A673 (cell line): ENCODE measurements around the gene DMD.

Source experiments
- CTCF ChIP-seq: fragments of 300-800, 200-600 bp; sonication (generic); conservative IDR thresholded peaks from 2 replicates; pipeline ENCODE4 v1.5.1; 2017; ENCODE audit warnings: low read depth, mild to moderate bottlenecking, antibody characterized with exemption, low read length, moderate library complexity, mixed read lengths
- EZH2 ChIP-seq: fragments of 200-600 bp; sonication (generic); IDR thresholded peaks from 2 replicates; pipeline ENCODE4 v1.6.1; 2017; ENCODE audit warnings: borderline replicate concordance, low read depth, mild to moderate bottlenecking, mixed read lengths, antibody characterized with exemption, low read length; ENCODE audit not compliant: poor library complexity, severe bottlenecking

DNA sequence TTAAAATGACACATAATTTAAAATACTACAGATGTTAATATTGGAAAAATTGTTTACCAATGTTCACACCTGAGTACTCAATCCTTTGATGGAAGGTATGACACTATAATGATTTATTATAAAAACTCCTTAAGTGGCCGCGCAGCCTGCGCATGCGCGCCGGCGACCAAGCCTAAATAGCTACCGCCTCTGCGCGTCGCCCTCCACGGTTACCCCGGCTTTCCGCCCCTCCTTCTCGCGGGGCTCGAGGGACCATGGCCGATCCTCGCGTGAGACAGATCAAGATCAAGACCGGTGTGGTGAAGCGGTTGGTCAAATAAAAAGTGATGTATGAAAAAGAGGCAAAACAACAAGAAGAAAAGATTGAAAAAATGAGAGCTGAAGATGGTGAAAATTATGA is 170.2 kb downstream of the DMD start:
- no peak for TF ChIP-seq CTCF
- no peak for TF ChIP-seq EZH2
